Activated CD4-positive, alpha-beta T cell treated with anti-CD3 and anti-CD28 coated beads, Interleukin-10, Interleukin-2, amounts not matched to agents 100 ng/mL and 50 ng/mL, durations not matched to agents 16 hours and 8 hours (primary cell): ENCODE measurements around the gene CTNNA2.

ENCODE experiments used
- DNase-seq: peaks from one replicate; pipeline ENCODE4 v3.0.0-alpha.2; 2020

The CTNNA2 gene

GRCh38 chr2:79941179-79941578 lies 428.3 kb downstream of the CTNNA2 start:
- no peak for DNase-seq

GRCh38 chr2:79944205-79944604 lies 431.4 kb downstream of the CTNNA2 start:
- no peak for DNase-seq

GRCh38 chr2:79945653-79946445 lies 433.0 kb downstream of the CTNNA2 start:
- DNase-seq = no peak

- no peak for DNase-seq
Observed at GRCh38 chr2:79947751-79948150, 434.9 kb downstream of the CTNNA2 start.

- no peak for DNase-seq
Observed at GRCh38 chr2:79950526-79950925, 437.7 kb downstream of the CTNNA2 start.

- DNase-seq = no peak
Observed at GRCh38 chr2:79952616-79953015, 439.8 kb downstream of the CTNNA2 start.

- DNase-seq = no peak
Observed at GRCh38 chr2:79960035-79960434, 447.2 kb downstream of the CTNNA2 start.

- no peak for DNase-seq
Observed at GRCh38 chr2:79960519-79960918, 447.7 kb downstream of the CTNNA2 start.

GRCh38 chr2:79964966-79965365 lies 452.1 kb downstream of the CTNNA2 start:
- no peak for DNase-seq

- no peak for DNase-seq
Observed at GRCh38 chr2:79966369-79966768, 453.5 kb downstream of the CTNNA2 start.

- no peak for DNase-seq
Observed at GRCh38 chr2:79966882-79967281, 454.0 kb downstream of the CTNNA2 start.

GRCh38 chr2:79971807-79972206 lies 459.0 kb downstream of the CTNNA2 start:
- DNase-seq = no peak

- DNase-seq = no peak
Observed at GRCh38 chr2:79972661-79973060, 459.8 kb downstream of the CTNNA2 start.

GRCh38 chr2:79975791-79976565 lies 463.1 kb downstream of the CTNNA2 start:
- DNase-seq = no peak

- DNase-seq = no peak
Observed at GRCh38 chr2:79977792-79978191, 464.9 kb downstream of the CTNNA2 start.

GRCh38 chr2:79980116-79980515 lies 467.3 kb downstream of the CTNNA2 start:
- no peak for DNase-seq

- DNase-seq = no peak
Observed at GRCh38 chr2:79980816-79981215, 468.0 kb downstream of the CTNNA2 start.

- DNase-seq = no peak
Observed at GRCh38 chr2:79981316-79981715, 468.5 kb downstream of the CTNNA2 start.

GRCh38 chr2:79982445-79982844 lies 469.6 kb downstream of the CTNNA2 start:
- peak; percentile 11 for DNase-seq

GRCh38 chr2:79984476-79984875 lies 471.6 kb downstream of the CTNNA2 start:
- no peak for DNase-seq

- no peak for DNase-seq
Observed at GRCh38 chr2:79985145-79985544, 472.3 kb downstream of the CTNNA2 start.

- no peak for DNase-seq
Observed at GRCh38 chr2:79985571-79985970, 472.7 kb downstream of the CTNNA2 start.

GRCh38 chr2:79993144-79993543 lies 480.3 kb downstream of the CTNNA2 start:
- DNase-seq = no peak

GRCh38 chr2:79994161-79994560 lies 481.3 kb downstream of the CTNNA2 start:
- DNase-seq = no peak
